HG03097 (cell line): ENCODE measurements around the gene ALK.

ENCODE experiments used
- ATAC-seq: cut with Tn5 transposase; IDR thresholded peaks from one replicate; pipeline ENCODE4 v1.9.1; 2021; ENCODE audit not compliant: unreplicated experiment, low FRiP score

ALK gene

DNA sequence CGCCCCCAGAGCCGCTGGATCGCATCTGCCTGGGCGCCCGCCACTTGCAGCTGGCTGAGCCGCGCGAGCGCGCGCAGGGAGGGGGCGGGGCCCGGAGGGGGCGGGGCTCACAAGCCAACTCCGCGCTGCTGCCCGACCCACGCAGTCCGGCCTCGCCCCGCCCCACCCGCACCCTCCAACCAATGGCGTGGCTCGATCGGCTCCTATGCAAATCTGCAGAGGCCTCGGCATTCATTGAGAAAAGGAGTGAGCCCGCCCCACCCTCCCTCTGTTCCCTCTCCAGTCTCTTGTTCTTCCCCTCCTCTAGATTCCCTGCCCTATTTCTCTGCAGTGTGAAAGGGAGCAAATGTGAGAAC is at the start of gene ALK:
Gene ALK, minus strand, starts transcription at position 27 of the 356 bp plus-strand sequence. CDS start 927 bp downstream, outside the sequence.
- no peak for ATAC-seq

DNA sequence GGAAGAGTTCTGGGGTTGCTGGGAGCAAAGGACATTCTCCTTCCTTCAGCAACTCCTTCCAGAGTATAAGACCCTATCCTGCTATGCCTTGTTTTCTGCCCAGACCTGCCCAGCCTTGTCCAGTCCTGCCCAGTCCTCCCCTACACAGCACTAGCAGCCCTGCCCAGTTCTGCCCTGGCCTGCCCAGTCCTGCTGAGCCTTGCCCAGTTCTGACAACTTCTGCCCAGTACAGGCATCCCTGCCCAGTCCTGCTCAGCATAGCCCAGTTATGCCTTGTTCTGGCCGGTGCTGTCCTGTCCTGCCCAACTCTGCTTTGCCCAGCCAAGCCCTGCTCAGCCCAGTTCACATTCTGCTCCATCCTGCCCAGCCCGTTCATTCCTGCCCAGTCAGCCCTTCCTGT is 44.9 kb upstream of the ALK start:
- no peak for ATAC-seq

DNA sequence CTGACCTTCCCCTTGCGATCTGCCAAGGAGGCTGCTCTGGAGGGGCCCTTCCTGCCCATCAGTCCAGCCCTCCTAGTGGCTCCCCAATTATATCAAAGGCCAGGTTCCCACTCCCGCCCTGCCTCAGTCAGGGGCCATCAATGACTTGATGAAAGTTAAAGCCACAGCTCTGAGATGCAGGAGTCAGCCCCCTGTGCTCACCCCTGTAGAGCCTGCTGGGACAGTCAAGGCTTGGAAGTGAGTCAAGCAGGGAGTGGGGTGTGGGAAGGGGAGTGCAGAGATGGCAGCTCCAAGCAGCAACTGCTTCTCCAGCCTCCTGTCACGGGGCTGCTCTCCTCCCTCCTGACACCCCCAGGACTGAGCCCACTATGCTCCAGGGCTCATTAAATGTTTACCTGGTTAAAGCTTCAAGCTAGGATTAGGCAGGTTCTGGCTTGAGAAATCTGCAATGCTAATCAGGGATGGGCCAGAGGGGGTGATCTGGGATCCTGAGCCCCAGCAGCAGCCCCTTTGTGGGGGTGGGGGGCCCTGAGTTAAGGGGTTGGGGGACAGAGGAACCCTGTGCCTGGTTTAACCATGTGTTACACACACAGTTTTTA is 42.7 kb upstream of the ALK start:
- ATAC-seq, result no peak

DNA sequence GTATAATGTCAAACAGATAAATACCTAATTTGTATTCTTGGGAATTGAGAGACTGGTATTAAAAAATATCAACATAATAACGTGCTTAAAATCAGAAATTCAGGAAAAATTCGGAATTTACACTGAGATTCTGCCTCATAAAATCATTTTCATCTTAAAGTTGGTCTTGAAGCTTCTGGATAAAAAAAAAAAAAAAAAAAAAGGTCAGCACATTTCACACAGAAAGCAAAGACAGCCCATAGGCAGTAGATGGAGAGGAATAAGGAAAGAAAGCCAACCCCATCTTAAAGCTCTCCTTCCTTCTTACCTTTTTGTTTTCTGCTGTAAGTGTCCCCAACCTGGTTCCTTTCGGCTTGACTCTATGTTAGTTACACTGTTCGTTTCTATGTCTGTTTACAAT is 41.5 kb upstream of the ALK start:
- ATAC-seq, result no peak

DNA sequence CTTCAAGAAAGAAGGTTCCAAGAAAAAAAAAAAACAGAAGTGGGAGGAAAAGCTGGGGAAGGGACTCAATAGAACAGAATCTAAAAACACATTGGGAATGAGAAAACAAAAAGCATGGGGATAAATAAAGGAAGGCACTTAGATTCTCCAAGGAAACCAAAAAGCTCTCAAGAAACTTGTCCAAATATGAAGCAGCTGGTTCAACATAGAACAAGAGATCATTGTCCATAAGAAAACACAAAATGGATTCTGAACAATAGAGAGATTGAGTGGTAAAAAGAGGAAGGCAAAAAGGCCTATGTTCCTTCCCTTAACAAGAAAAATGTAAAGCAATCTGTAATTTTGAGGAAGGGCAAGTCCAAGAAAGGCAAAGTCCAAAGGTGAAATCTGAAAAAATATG is 32.9 kb upstream of the ALK start:
- no peak for ATAC-seq

DNA sequence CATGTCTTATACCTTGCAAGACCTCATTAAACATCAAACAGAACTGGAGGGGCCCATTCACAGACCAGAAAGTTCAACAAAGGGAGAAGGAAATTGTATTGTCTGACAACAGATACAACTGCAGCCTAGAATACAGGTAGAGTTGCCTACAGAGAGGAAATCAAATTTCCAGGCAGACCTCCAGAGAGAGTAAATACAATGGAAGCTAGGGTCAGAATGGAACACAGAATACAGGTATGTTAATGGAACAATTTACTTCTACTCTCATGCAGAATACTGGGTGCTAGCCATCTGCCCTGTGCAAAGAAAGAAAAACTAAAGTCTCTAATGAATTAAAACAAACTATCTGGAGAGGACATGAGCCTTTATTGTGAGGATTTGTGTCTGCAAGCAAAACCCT is 31.6 kb upstream of the ALK start:
- ATAC-seq, result no peak

DNA sequence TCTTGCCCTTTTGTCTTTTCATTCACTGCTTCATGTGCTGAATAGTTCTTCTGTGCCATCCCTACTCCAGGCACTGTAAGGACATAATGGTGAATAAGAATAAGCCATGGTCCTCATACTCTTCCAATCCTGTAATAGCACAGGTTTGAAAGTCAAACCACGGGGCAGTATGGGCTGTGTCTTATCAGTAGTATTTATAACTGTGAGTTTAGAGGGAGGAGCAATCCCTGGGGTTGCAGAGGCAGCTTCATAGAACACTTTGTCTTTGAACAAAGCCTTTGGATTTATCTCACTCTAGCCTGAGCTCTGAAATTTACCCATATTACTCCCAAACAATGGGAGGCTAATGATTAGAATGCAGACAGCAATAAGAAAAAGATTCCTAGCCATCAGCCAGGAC is 30.2 kb upstream of the ALK start:
- no peak for ATAC-seq

DNA sequence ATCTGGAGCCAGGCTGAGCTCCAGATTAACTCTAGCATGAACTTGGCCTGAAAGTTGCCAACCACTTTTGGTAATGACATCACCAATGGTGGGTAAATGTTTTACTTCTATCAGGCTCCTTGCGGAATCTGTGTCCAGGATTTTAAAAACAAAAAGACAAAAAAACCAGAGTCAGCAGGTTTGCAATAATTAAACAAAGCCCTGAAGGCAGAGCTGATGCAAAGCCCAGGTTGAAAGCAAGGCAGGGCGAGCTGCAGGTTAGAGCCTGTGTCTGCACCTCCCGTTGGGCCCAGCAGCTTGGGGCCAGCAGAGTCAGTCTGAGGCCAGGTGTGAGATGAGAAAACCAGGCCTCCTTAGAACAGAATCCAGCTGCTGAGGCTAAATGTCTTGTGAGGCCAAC is 29.1 kb upstream of the ALK start:
- ATAC-seq, result no peak

DNA sequence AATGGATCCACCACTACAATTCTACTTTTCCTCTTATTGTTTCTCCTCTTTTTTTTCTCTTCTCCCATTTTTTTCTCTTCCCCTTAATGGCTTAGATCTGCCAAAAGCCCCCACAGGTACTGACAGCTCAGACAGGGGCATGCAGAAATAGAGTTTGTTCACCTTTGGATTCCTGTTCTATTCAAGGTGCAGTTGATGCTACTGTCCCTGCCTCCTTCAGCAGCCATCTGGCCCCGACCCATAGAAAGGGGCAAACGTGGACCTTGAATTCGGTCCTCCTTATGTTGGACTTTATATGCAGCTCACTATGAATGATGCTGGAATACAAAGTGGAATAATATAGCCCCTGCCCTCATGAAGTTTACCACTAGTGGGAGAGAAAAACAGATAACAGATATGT is 27.7 kb upstream of the ALK start:
- no peak for ATAC-seq

DNA sequence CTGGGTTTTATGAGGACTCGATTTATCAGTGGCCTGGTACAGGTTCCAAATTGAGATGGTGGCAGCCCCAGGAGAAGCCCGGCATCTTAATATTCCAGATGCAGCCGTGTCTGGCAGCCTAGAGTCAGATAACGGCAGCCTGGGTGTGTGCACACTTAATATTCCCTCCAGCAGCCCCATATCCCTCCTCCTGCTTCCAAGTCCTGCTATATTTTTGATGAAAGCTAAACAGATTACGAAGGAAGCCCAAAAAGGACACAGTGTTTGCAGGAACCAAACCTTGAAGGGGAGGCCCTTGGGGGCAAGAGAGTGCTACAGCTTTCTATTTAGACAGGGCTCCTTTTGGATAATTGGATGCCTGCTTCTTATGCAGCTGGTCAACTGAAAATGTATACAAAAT is 25.1 kb upstream of the ALK start:
- ATAC-seq, result no peak

DNA sequence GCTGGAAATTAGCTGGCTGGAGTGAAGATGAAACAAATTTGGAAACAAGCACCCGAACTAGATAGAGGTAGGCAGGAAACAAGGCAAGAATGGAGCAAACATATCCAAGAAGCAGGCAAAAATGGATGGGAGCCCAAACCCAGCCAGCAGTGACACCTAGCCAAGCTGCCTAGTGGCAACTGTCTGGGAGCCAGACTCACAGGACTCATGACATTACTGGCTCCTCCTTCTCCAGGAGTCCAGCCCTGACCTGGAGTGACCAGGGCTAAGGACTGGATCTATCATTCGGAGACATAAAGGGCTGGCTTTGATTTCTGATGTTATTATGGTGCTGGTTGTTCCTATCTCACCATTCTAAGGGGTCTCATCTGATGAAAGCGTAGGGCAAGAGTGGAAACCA is 21.3 kb upstream of the ALK start:
- ATAC-seq, result no peak

DNA sequence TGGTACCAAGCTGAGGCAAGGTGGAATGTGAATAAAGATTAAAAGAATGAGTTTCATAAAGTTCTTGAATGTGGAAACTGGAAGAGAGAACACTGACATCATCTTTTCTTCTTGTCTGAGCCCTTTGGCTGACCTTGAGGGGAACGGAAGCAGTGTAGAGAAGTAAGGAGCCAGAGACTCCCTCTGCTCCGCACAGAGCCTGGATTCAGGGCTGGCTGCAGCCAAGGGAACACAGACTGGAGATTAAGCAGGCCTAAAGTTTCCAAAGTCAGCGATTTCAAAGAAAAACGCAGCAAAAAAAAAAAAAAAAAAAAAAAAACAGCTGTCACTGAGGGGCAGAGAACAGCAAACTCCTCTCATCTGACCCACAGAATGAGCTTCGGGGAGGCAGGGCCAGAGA is 19.3 kb upstream of the ALK start:
- ATAC-seq, result no peak

DNA sequence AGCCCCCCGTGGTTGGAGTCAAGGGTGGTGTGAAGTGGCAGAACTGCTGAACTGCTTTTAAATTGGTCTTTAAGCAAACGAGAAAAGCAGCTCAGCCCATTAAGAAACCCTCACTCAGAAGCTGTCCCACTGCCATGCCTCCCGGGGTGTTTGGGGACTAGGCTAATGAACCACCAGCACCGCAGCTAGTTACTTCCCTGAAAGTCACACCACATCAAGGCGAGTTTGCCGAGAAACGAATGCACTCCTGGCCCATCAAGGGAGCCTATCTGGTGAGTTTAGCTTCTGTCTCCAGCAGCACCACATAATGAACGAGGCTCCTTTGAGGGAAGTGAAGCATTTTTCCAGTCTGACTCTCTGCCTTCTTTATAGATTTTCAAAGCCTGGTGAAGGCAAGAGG is 14.6 kb upstream of the ALK start:
- no peak for ATAC-seq

DNA sequence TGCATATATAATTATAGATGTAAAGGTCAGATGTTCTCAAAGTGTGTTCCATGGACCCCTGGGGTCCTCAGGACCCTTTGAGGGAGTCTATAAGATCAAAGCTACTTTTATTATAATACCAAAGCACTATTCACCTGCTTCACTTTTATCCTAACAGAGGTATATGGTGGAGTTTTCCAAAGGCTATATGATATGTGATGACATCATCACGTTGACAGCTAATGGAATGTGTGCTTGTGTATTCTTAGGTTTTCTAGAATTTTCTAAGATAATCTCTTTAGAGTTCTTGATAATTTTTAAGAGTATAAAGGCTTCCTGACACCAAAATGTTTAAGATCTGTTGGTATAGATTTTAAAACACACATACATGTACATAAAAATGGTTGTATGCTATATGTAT is 10.4 kb upstream of the ALK start:
- no peak for ATAC-seq

DNA sequence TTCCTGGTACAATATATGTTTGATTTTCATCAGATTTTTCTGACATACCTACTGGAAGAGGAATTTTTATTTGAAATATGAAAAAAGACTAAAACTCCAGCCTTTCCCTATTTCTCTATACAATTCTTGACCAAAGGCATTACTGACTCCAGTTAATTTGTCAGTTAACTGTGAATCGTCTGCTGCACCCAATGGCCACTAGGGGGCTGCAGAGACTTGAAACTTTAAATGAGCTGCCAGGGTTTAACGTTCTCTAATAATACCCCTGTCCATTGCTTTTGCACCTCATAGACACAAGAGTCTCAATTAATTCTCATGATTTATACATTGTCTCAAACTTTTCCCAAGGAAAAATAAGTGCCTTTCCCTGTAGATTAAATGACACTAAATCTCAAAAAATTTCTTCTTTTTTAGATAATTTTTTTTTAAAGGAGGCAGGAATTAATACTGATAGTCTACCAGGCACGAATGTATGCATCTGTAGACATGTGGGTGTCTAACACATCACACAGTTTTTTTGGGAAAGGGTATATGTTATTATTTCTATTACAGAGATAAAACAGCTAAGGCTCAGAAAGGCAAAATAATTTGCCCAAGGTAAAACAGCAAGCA is 1.8 kb upstream of the ALK start:
- ATAC-seq, result no peak

DNA sequence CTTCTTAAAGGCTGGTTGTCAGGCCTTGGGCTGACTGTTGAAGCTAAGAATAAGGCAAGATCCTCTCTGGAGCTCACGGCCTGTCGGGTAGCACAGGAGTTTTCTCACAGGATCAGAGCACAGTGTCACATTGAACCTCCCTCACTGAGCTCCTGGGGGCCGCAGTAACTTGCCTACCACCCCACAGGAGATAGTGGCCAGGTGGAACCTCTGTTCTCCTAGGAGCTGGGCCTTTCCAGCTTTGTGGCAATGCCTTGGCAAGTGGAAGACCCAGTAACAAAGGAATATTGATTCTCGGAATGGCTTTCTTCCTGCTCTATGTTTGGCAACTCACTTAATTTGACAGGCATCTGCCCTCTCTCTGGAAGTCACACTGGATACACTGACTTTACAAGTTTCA is 1.2 kb upstream of the ALK start:
- ATAC-seq, result no peak

DNA sequence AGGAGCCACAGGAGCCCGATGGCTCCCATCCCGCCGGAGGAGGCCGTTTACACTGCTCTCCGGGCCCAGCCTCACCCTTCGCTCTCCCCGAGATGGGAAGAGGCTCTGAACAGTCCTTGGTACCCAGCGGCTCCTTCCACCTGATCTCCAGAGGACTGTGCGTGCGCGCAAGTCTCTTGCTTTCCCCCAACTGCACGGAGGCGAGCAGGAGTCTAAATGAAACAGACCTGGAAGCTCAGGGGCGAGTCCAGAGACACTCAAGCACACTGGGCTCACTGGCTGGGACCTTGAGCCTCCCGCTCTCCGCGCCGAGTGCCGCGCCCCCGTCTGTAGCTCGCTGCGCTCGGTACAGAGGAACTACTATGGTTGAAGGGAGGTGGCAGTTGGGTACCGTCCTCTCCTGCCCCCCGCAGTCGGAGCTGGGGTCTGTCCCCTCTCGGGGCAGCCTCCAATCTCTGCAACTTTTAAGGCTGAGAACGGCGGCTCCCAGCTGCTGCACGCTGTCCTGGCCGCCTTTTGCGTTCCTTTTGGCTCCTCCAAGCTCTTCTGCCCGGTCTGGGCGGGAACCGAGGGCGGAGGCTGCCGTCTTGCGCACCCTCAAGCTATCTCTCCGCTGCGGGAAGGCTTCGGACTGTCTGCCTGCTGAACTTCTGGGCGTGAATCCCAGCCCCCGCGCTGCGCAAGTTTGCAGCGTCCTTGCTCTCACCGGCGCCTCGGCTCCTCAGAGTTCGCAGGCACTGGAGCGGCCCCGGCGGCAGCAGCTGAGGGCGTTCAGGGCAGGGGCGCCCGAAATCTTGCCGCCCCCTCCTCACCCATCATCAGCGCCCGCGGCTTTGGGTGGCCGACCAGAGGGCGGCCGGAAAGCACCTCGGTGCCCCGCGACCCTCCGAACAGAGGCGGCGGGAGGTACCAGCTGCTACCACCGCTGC is 491 bp downstream of the ALK start:
- ATAC-seq, result no peak

DNA sequence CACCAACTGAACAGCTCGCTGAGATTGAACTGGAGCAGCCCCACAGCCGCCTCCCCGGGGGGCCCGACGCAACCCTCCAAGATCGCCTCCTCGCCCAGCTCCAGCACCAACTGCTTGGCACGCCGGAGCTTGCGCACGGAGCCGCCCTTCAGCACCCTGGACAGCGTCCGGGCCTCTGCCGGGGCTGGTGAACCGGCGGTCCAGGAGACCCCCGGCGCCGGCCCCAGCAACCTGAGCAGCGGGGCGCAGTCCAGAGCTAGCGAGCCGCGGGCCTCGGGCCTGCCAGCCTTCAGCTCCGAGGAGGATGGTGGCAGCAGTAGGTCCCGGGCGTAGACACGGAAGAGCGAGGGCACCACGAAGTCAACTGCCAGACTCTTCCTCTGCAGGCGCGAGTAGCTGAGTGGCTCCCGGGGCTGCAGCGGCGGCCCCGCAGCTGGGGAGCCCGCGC is 1.2 kb downstream of the ALK start:
- no peak for ATAC-seq

DNA sequence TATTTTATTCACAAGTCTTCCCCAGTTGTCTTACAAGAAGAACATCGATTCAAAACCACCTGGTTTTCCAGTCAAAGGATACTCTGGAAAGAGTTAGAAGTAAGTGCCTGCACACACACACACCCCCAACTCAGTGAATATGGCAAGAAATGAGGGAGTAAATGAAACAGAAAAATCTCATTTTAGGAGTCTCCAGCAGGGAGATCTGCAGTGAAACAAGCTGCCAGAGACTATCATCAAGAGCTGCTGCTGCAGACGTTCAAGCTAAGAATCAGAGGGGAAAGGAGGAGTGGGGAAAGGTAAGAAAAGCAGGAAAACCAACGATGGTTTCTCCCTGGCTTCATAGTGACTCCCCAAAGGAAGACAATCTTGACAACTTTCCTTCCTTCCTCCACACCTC is 2.4 kb downstream of the ALK start:
- ATAC-seq, result no peak

DNA sequence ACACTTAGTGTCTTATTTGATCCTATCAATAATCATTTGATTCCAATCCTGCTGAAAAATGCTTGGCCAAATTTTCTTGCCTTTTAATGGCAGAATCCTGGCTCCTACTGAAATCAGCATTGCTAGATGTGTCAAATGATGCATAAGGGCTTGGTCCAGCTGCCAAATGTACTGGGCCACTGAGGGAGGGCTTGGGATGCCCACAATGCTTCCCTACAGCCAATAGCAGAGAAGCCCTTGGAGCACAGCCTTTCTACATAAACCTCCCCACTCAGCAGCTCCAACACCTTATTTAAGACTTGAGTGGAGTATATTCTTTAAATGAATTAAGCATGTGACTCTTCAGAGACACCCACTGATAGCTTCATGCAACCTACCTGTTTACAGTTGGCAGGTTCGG is 3.6 kb downstream of the ALK start:
- ATAC-seq, result no peak

DNA sequence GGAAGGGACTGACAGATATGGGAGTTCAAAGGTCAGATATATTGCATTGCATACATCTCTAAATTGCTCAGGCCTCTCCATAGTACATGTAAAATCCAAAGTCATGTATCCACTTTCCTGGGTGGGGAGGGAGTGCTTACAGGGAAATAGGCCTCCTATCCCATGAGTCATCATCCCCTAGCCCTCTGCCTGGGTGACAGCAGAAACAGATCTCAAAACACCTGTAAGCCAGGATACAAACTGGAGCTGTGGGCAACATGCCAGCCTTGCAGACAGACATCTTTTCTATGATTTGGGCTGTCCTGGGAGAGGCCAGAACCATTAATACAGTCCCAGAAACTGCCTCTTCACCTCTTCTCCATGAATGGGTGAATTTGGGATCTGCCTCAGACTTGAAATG is 4.8 kb downstream of the ALK start:
- no peak for ATAC-seq

DNA sequence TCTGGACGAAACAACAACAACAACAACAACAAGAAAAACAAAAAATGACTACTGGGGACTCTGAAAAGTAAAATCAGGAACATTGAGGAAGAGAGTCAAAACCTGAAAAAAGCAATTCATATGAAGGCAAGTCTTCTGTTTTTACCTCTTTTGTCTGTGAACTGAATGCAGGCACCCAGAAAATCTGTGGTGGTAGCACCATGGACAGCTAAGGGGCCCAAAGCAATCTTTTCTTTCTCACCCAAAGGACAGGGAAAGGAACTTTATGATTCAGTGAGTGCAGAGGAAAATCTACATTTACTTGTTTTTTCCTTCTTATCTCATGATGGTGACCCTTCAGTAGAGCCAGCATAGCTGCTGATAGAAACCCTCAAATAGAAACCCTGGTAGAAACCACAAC is 10.4 kb downstream of the ALK start:
- ATAC-seq, result no peak
